ENCODE results near the gene MRPS34. TPM values are rescaled to one million over a fixed set of nuclear protein-coding genes. Genes with fewer than 3 reads are reported as not detected.
"Not testable (repeated sequence)": the region's sequence is repeated elsewhere in the genome, so short reads cannot be mapped to it uniquely, and the experiment has no call there.

MRPS34 gene
- total RNA-seq, 2 donors from 2014 or later = 106 to 227 TPM

DNA sequence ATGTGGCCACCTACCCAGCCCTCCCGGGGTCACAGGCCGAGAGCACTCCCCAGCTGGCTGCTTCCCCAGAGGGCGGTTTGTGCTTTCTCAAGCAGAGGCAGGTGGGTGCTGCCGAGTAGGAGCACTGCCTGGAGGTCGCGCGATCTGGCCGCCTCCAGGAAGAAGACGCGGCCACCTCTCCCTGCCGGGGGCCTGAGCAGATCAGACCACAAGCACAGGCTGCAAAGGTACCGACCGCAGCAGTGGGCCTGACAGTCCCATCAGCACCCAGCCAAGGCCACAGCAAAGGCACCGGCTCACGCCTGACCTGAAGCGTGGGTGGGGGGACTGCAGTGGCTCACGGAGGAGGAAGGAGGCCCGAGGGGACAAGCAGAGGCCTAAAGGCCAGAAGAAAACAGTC is 35.8 kb upstream of the MRPS34 start:
- no peaks in the 10 kb centered on the region for H3K36me3 ChIP-seq

DNA sequence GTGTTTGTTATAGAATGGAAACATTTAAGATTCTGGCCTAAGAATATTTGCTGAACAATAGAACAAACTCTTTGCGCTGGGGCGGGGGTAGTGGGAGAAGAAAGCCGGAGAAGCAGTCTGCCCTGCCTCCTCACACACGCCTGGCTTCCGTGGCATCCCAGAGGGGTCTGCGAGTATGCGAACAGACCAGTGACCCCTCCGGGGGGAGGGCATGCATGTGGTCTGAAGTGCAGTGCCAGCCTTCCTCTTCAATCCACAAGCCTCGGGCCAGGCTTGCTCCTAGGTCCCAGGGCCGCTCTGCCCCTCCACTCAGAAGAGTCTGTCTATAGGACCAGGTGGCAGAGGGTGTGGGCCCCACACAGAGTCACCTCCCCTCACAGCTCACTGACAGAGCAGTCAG is 34.7 kb upstream of the MRPS34 start:
- Histone ChIP-seq H3K9ac (ENCODE audit: low read depth in 2 of 2, low read length in 2 of 2) (no peak overlapping the region), H3K36me3 (no peaks in the 10 kb centered on the region), H3K4me1 (no peaks in the 10 kb centered on the region), H3K9me3 (no peaks in the 10 kb centered on the region), H3K27ac (no peak overlapping the region), H3K27me3 (no peaks in the 10 kb centered on the region), H3K4me3 (no peak overlapping the region)
- intact Hi-C loops (cut with DNase I) = loop anchor here (10.0 kb wide), 1 partner anchor 57 kb away; no protein-coding TSS in a partner anchor
- DNase-seq = peak; percentile 13
- TF ChIP-seq, protein P1, sequence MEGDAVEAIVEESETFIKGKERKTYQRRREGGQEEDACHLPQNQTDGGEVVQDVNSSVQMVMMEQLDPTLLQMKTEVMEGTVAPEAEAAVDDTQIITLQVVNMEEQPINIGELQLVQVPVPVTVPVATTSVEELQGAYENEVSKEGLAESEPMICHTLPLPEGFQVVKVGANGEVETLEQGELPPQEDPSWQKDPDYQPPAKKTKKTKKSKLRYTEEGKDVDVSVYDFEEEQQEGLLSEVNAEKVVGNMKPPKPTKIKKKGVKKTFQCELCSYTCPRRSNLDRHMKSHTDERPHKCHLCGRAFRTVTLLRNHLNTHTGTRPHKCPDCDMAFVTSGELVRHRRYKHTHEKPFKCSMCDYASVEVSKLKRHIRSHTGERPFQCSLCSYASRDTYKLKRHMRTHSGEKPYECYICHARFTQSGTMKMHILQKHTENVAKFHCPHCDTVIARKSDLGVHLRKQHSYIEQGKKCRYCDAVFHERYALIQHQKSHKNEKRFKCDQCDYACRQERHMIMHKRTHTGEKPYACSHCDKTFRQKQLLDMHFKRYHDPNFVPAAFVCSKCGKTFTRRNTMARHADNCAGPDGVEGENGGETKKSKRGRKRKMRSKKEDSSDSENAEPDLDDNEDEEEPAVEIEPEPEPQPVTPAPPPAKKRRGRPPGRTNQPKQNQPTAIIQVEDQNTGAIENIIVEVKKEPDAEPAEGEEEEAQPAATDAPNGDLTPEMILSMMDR (IDR thresholded peaks at IDR 0.05) = no peak

More for the DNA sequence above, 35.8 kb upstream of the MRPS34 start:
- TF ChIP-seq, protein P1 (IDR thresholded peaks at IDR 0.05) = no peak
- H3K4me1 ChIP-seq = no peaks in the 10 kb centered on the region
- H3K4me3 ChIP-seq = no peak overlapping the region
- no peak for DNase-seq
- intact Hi-C loops (cut with DNase I) = loop anchor here (10.0 kb wide), 1 partner anchor 56 kb away; no protein-coding TSS in a partner anchor
- H3K27me3 ChIP-seq = no peaks in the 10 kb centered on the region
- H3K9me3 ChIP-seq = no peaks in the 10 kb centered on the region
- H3K9ac ChIP-seq (ENCODE audit: low read depth in 2 of 2, low read length in 2 of 2) = no peak overlapping the region
- H3K27ac ChIP-seq = no peak overlapping the region

DNA sequence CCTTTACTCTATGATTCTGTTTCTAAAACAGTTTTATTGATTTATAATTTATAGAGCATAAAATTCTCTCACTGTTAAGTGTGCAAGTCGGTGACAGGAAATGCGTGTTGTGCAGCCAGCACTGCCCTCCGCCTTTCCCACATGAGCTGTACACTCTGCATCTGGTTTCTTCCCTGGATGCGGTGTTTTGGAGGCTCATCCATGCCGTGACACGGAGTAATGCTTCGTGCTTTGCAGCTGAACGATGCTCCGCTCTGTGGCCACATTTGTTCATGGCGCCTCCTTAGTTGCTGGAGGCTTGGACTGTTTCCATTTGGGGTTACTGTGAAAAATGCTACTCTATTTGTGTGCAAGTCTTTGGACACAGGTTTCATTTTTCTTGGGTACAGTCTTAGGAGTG is 27.8 kb upstream of the MRPS34 start:
- no peaks in the 10 kb centered on the region for H3K4me1 ChIP-seq
- no peak overlapping the region for H3K4me3 ChIP-seq
- TF ChIP-seq, protein P1 (IDR thresholded peaks at IDR 0.05) = no peak
- no peaks in the 10 kb centered on the region for H3K36me3 ChIP-seq
- H3K27me3 ChIP-seq = no peaks in the 10 kb centered on the region
- DNase-seq = no peak
- H3K9ac ChIP-seq (ENCODE audit: low read depth in 2 of 2, low read length in 2 of 2) = no peak overlapping the region
- H3K27ac ChIP-seq = no peak overlapping the region
- intact Hi-C loops (cut with DNase I) = loop anchor here (10.0 kb wide), 1 partner anchor 64 kb away; no protein-coding TSS in a partner anchor
- H3K9me3 ChIP-seq = no peaks in the 10 kb centered on the region

DNA sequence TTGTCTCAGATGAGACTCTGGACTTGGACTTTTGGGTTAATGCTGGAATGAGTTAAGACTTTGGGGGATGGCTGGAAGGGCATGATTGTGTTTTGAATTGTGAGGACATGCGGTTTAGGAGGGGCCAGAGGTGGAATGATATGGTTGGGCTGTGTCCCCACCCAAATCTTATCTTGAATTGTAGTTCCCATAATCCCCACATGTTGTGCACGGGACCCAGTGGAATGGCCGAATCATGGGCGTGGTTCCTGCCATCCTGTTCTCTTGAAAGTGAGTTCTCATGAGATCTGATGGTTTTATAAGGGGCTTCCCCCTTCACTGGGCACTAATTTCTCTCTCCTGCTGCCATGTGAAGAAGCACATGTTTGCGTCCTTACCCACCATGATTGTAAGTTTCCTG is 26.3 kb upstream of the MRPS34 start:
- H3K27me3 ChIP-seq; H3K36me3 ChIP-seq; H3K4me3 ChIP-seq; H3K9ac ChIP-seq (ENCODE audit: low read depth in 2 of 2, low read length in 2 of 2); H3K9me3 ChIP-seq; H3K4me1 ChIP-seq; DNase-seq; intact Hi-C loops (cut with DNase I); H3K27ac ChIP-seq: not testable (repeated sequence)

DNA sequence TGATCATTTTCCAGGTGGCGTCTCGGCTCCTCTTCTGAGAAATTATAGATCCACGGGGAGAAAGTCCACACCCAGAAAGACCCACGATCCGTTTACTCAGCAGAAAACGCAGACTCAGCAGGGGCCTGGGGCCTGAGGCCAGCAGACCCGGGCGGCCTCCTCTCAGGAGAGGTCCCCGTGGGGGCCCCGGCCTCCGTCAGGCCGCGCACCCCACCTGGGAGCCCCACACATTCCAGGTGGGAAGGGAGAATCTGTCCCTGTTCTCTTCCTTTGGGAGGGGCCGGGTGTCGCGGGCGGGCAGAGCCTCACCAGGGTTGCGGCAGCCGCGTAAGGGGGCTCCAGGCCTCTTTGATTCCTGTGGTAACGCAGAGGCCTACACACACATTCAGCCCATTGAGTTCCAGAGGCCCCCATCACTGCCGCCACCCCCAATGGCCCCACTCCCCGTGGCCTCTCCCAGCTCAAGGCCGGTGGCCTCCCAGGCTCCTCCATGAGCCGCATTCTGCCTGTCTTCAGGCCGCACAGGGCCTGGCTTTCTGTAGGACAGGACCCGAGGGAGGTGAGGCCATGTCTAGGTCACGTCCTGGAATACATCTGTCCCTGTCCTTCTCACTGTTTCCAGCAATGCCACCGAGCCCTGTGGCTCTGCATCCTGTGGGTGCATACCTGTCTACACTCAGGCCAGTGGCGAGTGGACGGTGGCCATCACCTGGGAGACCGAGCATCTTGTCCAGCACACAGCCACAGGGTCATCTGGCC is 22.2 kb upstream of the MRPS34 start:
- Histone ChIP-seq H3K9me3 (no peaks in the 10 kb centered on the region), H3K4me3 (no peak overlapping the region), H3K27ac (no peak overlapping the region), H3K4me1 (no peaks in the 10 kb centered on the region), H3K27me3 (no peaks in the 10 kb centered on the region), H3K36me3 (no peaks in the 10 kb centered on the region), H3K9ac (ENCODE audit: low read depth in 2 of 2, low read length in 2 of 2) (no peak overlapping the region)
- no peak for DNase-seq
- intact Hi-C loops (cut with DNase I) = no loop called here
- TF ChIP-seq, protein P1 (IDR thresholded peaks at IDR 0.05) = no peak

DNA sequence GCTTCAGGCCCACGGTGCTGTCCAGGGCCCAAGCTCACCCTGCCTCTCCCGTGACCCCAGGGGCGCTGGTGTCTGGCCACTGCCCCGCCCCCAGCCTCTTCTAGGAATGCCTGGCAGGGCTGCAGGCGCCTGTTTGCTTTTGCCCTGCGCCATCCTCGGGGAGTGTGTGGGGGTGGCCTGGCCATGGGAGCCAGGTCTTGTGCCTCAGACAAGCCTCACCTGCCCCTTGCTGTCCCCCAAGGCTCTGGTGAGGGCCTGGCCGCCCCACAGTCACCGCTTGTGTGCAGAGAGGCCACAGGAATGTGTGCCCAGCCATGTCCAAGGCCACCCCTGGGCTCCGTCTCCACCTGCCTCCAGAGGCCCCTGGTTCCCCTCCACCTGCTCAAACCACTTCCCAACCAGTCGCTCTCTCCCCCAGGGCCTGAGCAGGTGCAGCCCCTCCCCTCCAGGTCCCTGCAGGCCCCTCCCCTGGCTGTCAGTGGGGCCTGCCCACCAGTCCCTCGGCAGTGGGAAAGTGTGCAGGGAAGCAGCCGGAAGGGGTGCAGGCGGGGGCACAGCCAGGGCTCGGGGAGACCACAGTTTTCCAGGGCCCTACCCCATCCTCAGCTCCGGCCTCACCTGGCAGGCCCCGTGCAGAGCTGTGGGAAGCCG is 21.4 kb upstream of the MRPS34 start:
- H3K27ac ChIP-seq = no peak overlapping the region
- H3K4me1 ChIP-seq = no peaks in the 10 kb centered on the region
- no peak overlapping the region for H3K4me3 ChIP-seq
- no peak overlapping the region for H3K9ac ChIP-seq (ENCODE audit: low read depth in 2 of 2, low read length in 2 of 2)
- intact Hi-C loops (cut with DNase I) = no loop called here
- TF ChIP-seq, protein P1 (IDR thresholded peaks at IDR 0.05) = no peak
- no peaks in the 10 kb centered on the region for H3K27me3 ChIP-seq
- H3K9me3 ChIP-seq = no peaks in the 10 kb centered on the region
- DNase-seq = peak; percentile 12
- H3K36me3 ChIP-seq = no peaks in the 10 kb centered on the region

Measured in colonic mucosa (tissue), 4 donors.